Spleen (tissue), 11 donors: Measurements from ENCODE around the gene AGO3. TPM values are rescaled to one million over a fixed set of nuclear protein-coding genes. Genes with fewer than 3 reads are reported as not detected.
A peak's percentile ranks its signal among the peaks of the same experiment; 100 is the strongest.

Source experiments
- DNase-seq: peaks from one replicate; pipeline ENCODE4 v3.0.0-alpha.2; 2020
- H3K27ac ChIP-seq, 8 donors: fragments of 200-600 bp; sonication (generic) in 7 of 8; 1 replicate in 4 of 8; 2 replicates in 4 of 8; pipeline versions ENCODE4 v1.5.0 to v1.8.0; 2016 to 2021; ENCODE audit warnings: inconsistent platforms in 4 of 8, mild to moderate bottlenecking in 4 of 8, moderate library complexity in 1 of 8
- H3K27me3 ChIP-seq, 7 donors: fragments of 200-600 bp; sonication (generic) in 6 of 7; replicated peaks in 1 of 7; 1 replicate in 4 of 7; 2 replicates in 3 of 7; pipeline versions ENCODE4 v1.5.0 to v1.8.0; 2016 to 2021; ENCODE audit warnings: inconsistent platforms in 3 of 7, mild to moderate bottlenecking in 1 of 7
- H3K36me3 ChIP-seq, 6 donors: fragments of 200-600 bp; sonication (generic) in 5 of 6; 1 replicate in 4 of 6; 2 replicates in 2 of 6; pipeline versions ENCODE4 v1.5.0 to v1.8.0; 2016 to 2021; ENCODE audit warnings: inconsistent platforms in 2 of 6
- H3K4me1 ChIP-seq, 6 donors: fragments of 200-600 bp; sonication (generic) in 5 of 6; 1 replicate in 3 of 6; 2 replicates in 3 of 6; pipeline versions ENCODE4 v1.5.0 to v1.8.0; 2016 to 2021; ENCODE audit warnings: inconsistent platforms in 3 of 6
- H3K4me3 ChIP-seq, 8 donors: fragments of 200-600 bp; sonication (generic) in 7 of 8; 1 replicate in 4 of 8; 2 replicates in 4 of 8; pipeline versions ENCODE4 v1.5.0 to v1.8.0; 2016 to 2021; ENCODE audit warnings: inconsistent platforms in 4 of 8, mild to moderate bottlenecking in 4 of 8, moderate library complexity in 2 of 8
- H3K9me3 ChIP-seq, 8 donors: fragments of 200-600 bp; sonication (generic) in 7 of 8; 1 replicate in 4 of 8; 2 replicates in 4 of 8; pipeline versions ENCODE4 v1.5.0 to v1.8.0; 2016 to 2021; ENCODE audit warnings: inconsistent platforms in 4 of 8
- CTCF ChIP-seq, 11 experiments: fragments of 200-600 bp in 7 of 11; fragments of 450-650 bp in 4 of 11; sonication (generic) in 4 of 11; IDR thresholded peaks in 8 of 11; conservative IDR thresholded peaks in 3 of 11; 1 replicate in 7 of 11; 2 replicates in 4 of 11; pipeline versions ENCODE4 v1.4.0 to v1.8.0; 2016 to 2021; ENCODE audit warnings: antibody characterized with exemption in 11 of 11, inconsistent platforms in 4 of 11, mild to moderate bottlenecking in 1 of 11
- POLR2A ChIP-seq, 3 donors: fragments of 450-650 bp; IDR thresholded peaks; one replicate each; pipeline ENCODE4 v1.5.1; 2017; ENCODE audit warnings: antibody characterized with exemption in 3 of 3, mild to moderate bottlenecking in 1 of 3
- POLR2AphosphoS5 ChIP-seq, 3 donors: sonication (generic); formaldehyde crosslinking; IDR thresholded peaks; one replicate each; pipeline ENCODE4 v1.5.1; 2017; ENCODE audit warnings: antibody characterized with exemption in 3 of 3
- WGBS, 5 donors: extraction: QIAGEN DNeasy Blood & Tissue Kit in 3 of 5; methylation state at CpG; one replicate each; pipeline versions ENCODE4 v1.1.5 to v1.1.7; 2013 to 2018; 5-methylcytosine and 5-hydroxymethylcytosine counted together
- intact Hi-C: fragments of 100-400 bp; cut with DNase I; formaldehyde crosslinking; loops from one replicate; pipeline ENCODE4 v1.15.0; 2023; ENCODE audit warnings: low total_unique reads
- polyA plus RNA-seq, 3 donors: library from polyadenylated mRNA; stranded (reverse); fragments of 200-250 nt; gene quantifications; one replicate each; pipeline ENCODE4 v1.2.1, GENCODE V29; 2013
- total RNA-seq, 7 donors: library from RNA; depleted of rRNA in 3 of 7; stranded (reverse); fragments of >200 nt in 3 of 7; fragmentation: NEBNext Ultra II Directional in 4 of 7; extraction: Animal tissue kit (Norgen Biotek cat#: 25700) in 4 of 7; gene quantifications; one replicate each; pipeline versions ENCODE4 v1.1.0 to v1.2.1, GENCODE V29; 2016 to 2021
- donor health status: healthy with polysubstance abuse.
- donor health status: DM: no; HTN: no; CAD: no; lungs with moderate emphysema.
- donor health status: DM: no; HTN: no; CAD: no.
- donor health status: Bipolar disorder and iron deficiency.
- donor health status: healthy.
- donor health status: DM: no; HTN: no; CAD: no.
- donor health status: DM: yes; HTN: yes; CAD: no.

AGO3 gene
- total and polyA plus RNA-seq, 10 donors, result 1.5 to 41.1 (median 25.0) TPM

- no peak for DNase-seq
- peaks cover 0 to 10% (median 0%) of the 10 kb centered on the region in 7 donors for H3K27me3 ChIP-seq
- H3K27ac ChIP-seq, result peak overlapping the region in 6 of 8 donors; percentile 20 to 72 (median 66)
- no peaks in the 10 kb centered on the region for H3K9me3 ChIP-seq
- H3K4me1 ChIP-seq, result peaks cover 4 to 71% (median 26%) of the 10 kb centered on the region in 6 donors
- intact Hi-C loops, result no loop called here
- WGBS, 5 donors, result 74 to 85% (median 80%) methylated on average over 8 to 10 of the region's 10 CpGs
- H3K36me3 ChIP-seq, result no peaks in the 10 kb centered on the region
- TF ChIP-seq POLR2A (IDR thresholded peaks at IDR 0.05) (no peak), CTCF (IDR thresholded peaks at IDR 0.05 in 8 of 11, conservative IDR thresholded peaks at IDR 0.05 in 3 of 11) (no peak)
- H3K4me3 ChIP-seq, result no peak overlapping the region
Observed at GRCh38 chr1:36118447-36119204, 187.7 kb downstream of the AGO3 start.

GRCh38 chr1:36119456-36119855 lies 188.6 kb downstream of the AGO3 start:
- H3K27me3 ChIP-seq, result peaks cover 0 to 18% (median 1%) of the 10 kb centered on the region in 7 donors
- H3K27ac ChIP-seq, result peak overlapping the region; percentile 20 to 72 (median 58)
- no peaks in the 10 kb centered on the region for H3K9me3 ChIP-seq
- WGBS, 5 donors, result 52 to 76% (median 57%) methylated on average over 8 to 9 of the region's 9 CpGs
- H3K36me3 ChIP-seq, result no peaks in the 10 kb centered on the region
- no peak overlapping the region for H3K4me3 ChIP-seq
- H3K4me1 ChIP-seq, result peaks cover 4 to 79% (median 31%) of the 10 kb centered on the region in 6 donors
- intact Hi-C loops, result no loop called here
- DNase-seq, result no peak
- TF ChIP-seq POLR2AphosphoS5 (IDR thresholded peaks at IDR 0.05) (peak; percentile 31 to 64 (median 32)), CTCF (IDR thresholded peaks at IDR 0.05 in 8 of 11, conservative IDR thresholded peaks at IDR 0.05 in 3 of 11) (no peak)

Other genes with a start within 250 kb of the AGO3 start
- gene C1orf216, start 212.2 kb upstream of the AGO3 start, total RNA-seq, result 10 to 100 TPM in 3 of 7 donors, 1 to 10 TPM in 4; 8.4 to 12.6 (median 9.5) TPM
- 1 to 10 TPM; 2.7 to 8.1 (median 4.2) TPM for gene C1orf216, start 212.2 kb upstream of the AGO3 start, polyA plus RNA-seq
- 1 to 10 TPM; 3.1 to 7.1 (median 5.0) TPM for gene CLSPN, start 161.1 kb upstream of the AGO3 start, total RNA-seq
- under 1 TPM; 0.13 to 0.99 (median 0.38) TPM for gene CLSPN, start 161.1 kb upstream of the AGO3 start, polyA plus RNA-seq
- 10 to 100 TPM; 25.2 to 73.3 (median 33.9) TPM for gene AGO4, start 123.1 kb upstream of the AGO3 start, total RNA-seq
- 10 to 100 TPM in 1 of 3 donors, 1 to 10 TPM in 2; 6.4 to 11.1 (median 7.7) TPM for gene AGO4, start 123.1 kb upstream of the AGO3 start, polyA plus RNA-seq
- gene AGO1, start 47.9 kb upstream of the AGO3 start, total RNA-seq, result 10 to 100 TPM; 27.4 to 38.2 (median 32.4) TPM
- gene AGO1, start 47.9 kb upstream of the AGO3 start, polyA plus RNA-seq, result 1 to 10 TPM; 2.3 to 4.3 (median 2.9) TPM
- gene TEKT2, start 153.0 kb downstream of the AGO3 start, total RNA-seq, result not detected
- under 1 TPM in 1 of 3 donors, not detected in 2; 0.33 TPM for gene TEKT2, start 153.0 kb downstream of the AGO3 start, polyA plus RNA-seq
- gene ADPRS, start 157.8 kb downstream of the AGO3 start, total RNA-seq, result 10 to 100 TPM; 21.3 to 44.9 (median 26.6) TPM
- 10 to 100 TPM; 21.3 to 34.0 (median 22.2) TPM for gene ADPRS, start 157.8 kb downstream of the AGO3 start, polyA plus RNA-seq
- gene COL8A2, start 194.1 kb downstream of the AGO3 start, total RNA-seq, result 10 to 100 TPM in 4 of 7 donors, 1 to 10 TPM in 3; 7.0 to 32.0 (median 10.3) TPM
- 1 to 10 TPM; 2.1 to 5.9 (median 4.3) TPM for gene COL8A2, start 194.1 kb downstream of the AGO3 start, polyA plus RNA-seq
- 10 to 100 TPM; 46.7 to 98.1 (median 56.4) TPM for gene TRAPPC3, start 218.4 kb downstream of the AGO3 start, total RNA-seq
- gene TRAPPC3, start 218.4 kb downstream of the AGO3 start, polyA plus RNA-seq, result 10 to 100 TPM; 42.9 to 70.1 (median 60.2) TPM
- 100 to 1,000 TPM in 3 of 7 donors, 10 to 100 TPM in 4; 72.6 to 116 (median 96.9) TPM for gene MAP7D1, start 225.1 kb downstream of the AGO3 start, total RNA-seq
- 10 to 100 TPM; 30.4 to 62.7 (median 38.0) TPM for gene MAP7D1, start 225.1 kb downstream of the AGO3 start, polyA plus RNA-seq